Activated CD8-positive, alpha-beta T cell treated with anti-CD3 and anti-CD28 coated beads for 36 hours (primary cell): ENCODE data around the gene SFPQ. TPM values are rescaled to one million over a fixed set of nuclear protein-coding genes. Genes with fewer than 3 reads are reported as not detected.

Source experiments
- ATAC-seq: fragments of 200-7000 bp; cut with Tn5 transposase; one replicate; pipeline ENCODE4 v1.10.0; 2021; ENCODE audit warnings: mild to moderate bottlenecking, moderate library complexity
- CTCF ChIA-PET: fragments of 350-600 bp; sonication (Branson Sonifier 250); formaldehyde crosslinking; loops from one replicate; lab custom pipeline; 2021; ENCODE audit warnings: antibody characterized with exemption; lab: Charles Lee
- POLR2A ChIA-PET: fragments of 350-600 bp; sonication (Branson Sonifier 250); formaldehyde crosslinking; loops from one replicate; lab custom pipeline; 2021; ENCODE audit warnings: antibody characterized with exemption; lab: Charles Lee
- DNase-seq: peaks from one replicate; pipeline ENCODE4 v3.0.0-alpha.2; 2020
- H3K27ac Mint-ChIP-seq: one replicate; pipeline ENCODE4 v1.8.0; 2021; ENCODE audit warnings: mild to moderate bottlenecking, mixed read lengths
- H3K27me3 Mint-ChIP-seq: one replicate; pipeline ENCODE4 v1.8.0; 2021; ENCODE audit warnings: mixed read lengths
- H3K36me3 Mint-ChIP-seq: one replicate; pipeline ENCODE4 v1.8.0; 2021; ENCODE audit warnings: low read depth, mixed read lengths
- H3K4me1 Mint-ChIP-seq: one replicate; pipeline ENCODE4 v1.8.0; 2021; ENCODE audit warnings: low read depth, mixed read lengths
- H3K4me3 Mint-ChIP-seq: one replicate; pipeline ENCODE4 v1.8.0; 2021; ENCODE audit warnings: mild to moderate bottlenecking, moderate library complexity, mixed read lengths
- H3K9me3 Mint-ChIP-seq: one replicate; pipeline ENCODE4 v1.8.0; 2021; ENCODE audit warnings: mixed read lengths
- intact Hi-C: fragments of 100-400 bp; cut with micrococcal nuclease; formaldehyde crosslinking; loops from one replicate; pipeline ENCODE4 v1.10.0; 2022
- total RNA-seq, 2 experiments: library from RNA; stranded (reverse); gene quantifications; one replicate each; pipeline ENCODE4 v1.2.3, GENCODE V29; 2021
- TF ChIP-seq, protein P1 (sequence below): fragments of 200-600 bp; IDR thresholded peaks from one replicate; pipeline ENCODE4 v1.8.0; 2022; ENCODE audit warnings: antibody characterized with exemption, mild to moderate bottlenecking

SFPQ gene
- total RNA-seq, 2 experiments from 2014 or later = 295 to 297 TPM

DNA sequence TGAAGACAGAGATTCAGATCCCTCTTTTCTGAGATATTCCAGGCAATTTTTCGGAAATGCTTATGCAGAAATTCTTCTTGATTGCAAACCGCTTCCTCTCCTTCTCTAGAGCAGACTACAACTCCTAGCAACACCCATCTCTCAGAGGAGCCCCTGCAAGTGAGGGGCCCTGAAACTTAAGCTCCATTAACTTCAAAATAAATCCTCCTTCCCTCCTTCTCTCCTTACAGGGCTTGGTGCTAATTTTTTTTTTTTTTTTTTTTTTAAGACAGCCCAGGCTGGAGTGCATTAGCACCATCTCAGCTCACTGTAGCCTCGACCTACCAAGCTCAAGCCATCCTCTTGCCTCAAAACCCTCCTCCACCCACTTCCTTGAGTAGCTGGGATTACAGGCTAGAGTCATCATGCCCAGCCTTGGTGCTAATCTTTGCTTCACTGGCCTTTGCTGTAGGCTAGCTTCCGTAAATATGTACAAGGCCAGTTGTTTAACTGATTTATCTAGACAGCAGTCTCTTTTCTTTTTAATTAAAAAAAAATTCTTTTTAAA lies 30.2 kb upstream of the SFPQ start:
- no peaks in the 10 kb centered on the region for H3K9me3 Mint-ChIP-seq
- no peak overlapping the region for H3K27ac Mint-ChIP-seq
- ChIA-PET CTCF (interaction anchor here (0.9 to 1.3 kb wide), 4 partner anchors 13 to 228 kb away, joined by 3 read pairs; no protein-coding TSS in a partner anchor), POLR2A (no interaction called here)
- TF ChIP-seq, protein P1, sequence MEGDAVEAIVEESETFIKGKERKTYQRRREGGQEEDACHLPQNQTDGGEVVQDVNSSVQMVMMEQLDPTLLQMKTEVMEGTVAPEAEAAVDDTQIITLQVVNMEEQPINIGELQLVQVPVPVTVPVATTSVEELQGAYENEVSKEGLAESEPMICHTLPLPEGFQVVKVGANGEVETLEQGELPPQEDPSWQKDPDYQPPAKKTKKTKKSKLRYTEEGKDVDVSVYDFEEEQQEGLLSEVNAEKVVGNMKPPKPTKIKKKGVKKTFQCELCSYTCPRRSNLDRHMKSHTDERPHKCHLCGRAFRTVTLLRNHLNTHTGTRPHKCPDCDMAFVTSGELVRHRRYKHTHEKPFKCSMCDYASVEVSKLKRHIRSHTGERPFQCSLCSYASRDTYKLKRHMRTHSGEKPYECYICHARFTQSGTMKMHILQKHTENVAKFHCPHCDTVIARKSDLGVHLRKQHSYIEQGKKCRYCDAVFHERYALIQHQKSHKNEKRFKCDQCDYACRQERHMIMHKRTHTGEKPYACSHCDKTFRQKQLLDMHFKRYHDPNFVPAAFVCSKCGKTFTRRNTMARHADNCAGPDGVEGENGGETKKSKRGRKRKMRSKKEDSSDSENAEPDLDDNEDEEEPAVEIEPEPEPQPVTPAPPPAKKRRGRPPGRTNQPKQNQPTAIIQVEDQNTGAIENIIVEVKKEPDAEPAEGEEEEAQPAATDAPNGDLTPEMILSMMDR = no peak
- intact Hi-C loops = no loop called here
- peaks cover 5% of the 10 kb centered on the region for H3K27me3 Mint-ChIP-seq
- H3K4me1 Mint-ChIP-seq = no peaks in the 10 kb centered on the region
- no peaks in the 10 kb centered on the region for H3K36me3 Mint-ChIP-seq
- H3K4me3 Mint-ChIP-seq = no peak overlapping the region
- DNase-seq (no peak), ATAC-seq (no peak)

DNA sequence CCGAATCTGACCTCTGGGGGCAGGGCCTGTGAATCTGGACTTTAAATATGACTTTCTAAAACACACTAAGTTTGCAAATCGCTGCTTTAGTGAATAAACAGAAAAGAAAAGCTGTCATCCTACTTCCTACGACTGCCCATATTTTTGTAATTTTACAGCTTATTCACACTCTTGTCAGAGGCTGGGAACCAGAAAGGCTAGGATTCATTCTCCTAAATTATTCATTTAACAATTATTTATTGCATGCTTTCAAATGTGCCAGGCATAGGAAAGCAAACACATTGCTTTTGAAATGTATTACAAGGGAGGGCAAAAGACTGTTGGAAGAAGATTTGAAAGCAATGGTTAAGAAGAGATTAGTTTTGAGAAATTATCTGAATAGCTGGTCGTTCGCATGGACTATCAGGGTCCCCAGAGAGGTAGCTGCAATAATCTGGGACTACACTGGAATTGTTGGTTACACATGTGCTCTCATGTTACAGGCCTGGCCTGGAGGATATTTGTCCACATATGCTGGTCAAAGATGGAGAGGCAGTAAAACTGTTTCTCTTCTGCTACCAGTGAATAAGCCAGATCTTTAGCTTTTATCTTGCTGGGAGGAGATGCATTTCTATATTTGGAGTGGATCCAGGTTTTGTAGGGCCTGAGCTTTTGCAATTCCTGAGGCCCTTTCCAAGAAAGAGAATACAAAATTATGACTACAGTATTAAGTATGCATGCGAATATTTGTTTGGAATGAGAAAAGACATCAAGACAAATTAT lies 29.6 kb upstream of the SFPQ start:
- Mint-ChIP-seq H3K9me3 (no peaks in the 10 kb centered on the region), H3K36me3 (no peaks in the 10 kb centered on the region), H3K4me1 (no peaks in the 10 kb centered on the region), H3K27me3 (peaks cover 5% of the 10 kb centered on the region), H3K4me3 (no peak overlapping the region), H3K27ac (no peak overlapping the region)
- no peak for DNase-seq
- no peak for ATAC-seq
- ChIA-PET POLR2A (no interaction called here), CTCF (interaction anchor here (0.7 to 1.4 kb wide), 5 partner anchors 11 to 228 kb away, joined by 3 to 5 read pairs (median 3); no protein-coding TSS in a partner anchor)
- intact Hi-C loops = no loop called here
- TF ChIP-seq, protein P1 = no peak

DNA sequence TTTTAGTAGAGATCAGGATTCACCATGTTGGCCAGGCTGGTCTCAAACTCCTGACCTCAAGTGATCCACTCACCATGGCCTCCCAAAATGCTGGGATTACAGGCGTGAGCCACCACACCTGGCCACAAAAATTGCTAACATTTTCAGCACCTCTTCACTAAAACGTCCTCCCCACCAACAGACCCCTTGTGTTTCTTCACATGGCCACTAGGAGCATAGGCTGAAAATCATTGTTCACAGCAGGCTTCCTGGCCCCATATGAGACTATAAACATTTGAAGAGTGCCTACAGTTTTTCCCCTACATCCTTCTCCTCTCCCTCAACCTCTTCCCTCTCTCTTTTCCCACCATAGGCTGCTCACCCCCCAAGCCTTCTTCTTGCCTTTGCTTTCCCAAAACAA lies 28.0 kb upstream of the SFPQ start:
- Mint-ChIP-seq H3K27me3 (no peaks in the 10 kb centered on the region), H3K36me3 (no peaks in the 10 kb centered on the region), H3K27ac (no peak overlapping the region), H3K4me3 (no peak overlapping the region), H3K9me3 (no peaks in the 10 kb centered on the region), H3K4me1 (no peaks in the 10 kb centered on the region)
- DNase-seq (peak; percentile 16), ATAC-seq (peak; percentile 77)
- TF ChIP-seq, protein P1 = peak; percentile 60
- ChIA-PET POLR2A (no interaction called here), CTCF (interaction anchor here (1.2 kb wide), 1 partner anchor 128 kb away, joined by 3 read pairs; no protein-coding TSS in a partner anchor)
- intact Hi-C loops = no loop called here

DNA sequence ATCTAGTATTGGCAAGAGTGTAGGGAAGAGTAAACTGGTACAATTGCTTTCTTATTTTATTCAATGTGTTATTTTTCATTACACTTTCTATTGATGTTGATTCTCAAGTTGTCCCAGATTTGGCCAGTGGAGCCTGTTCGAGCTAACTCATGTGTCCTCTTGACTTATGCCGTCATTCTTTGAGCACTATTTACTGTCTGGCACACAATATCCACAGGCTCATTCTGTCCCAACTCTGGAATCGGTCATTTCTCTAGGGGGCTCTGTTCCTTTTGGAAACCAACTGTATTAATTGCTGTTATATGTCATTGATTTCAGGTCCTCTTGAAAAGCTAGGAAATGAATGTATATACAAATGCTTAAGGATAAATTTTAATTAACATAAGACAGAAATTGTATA lies 22.4 kb upstream of the SFPQ start:
- H3K9me3 Mint-ChIP-seq = no peaks in the 10 kb centered on the region
- peaks cover 3% of the 10 kb centered on the region for H3K27me3 Mint-ChIP-seq
- ATAC-seq = no peak
- CTCF ChIA-PET = no interaction called here
- intact Hi-C loops = no loop called here
- H3K4me3 Mint-ChIP-seq = no peak overlapping the region
- TF ChIP-seq, protein P1 = no peak
- no peak for DNase-seq
- H3K27ac Mint-ChIP-seq = no peak overlapping the region
- H3K36me3 Mint-ChIP-seq = no peaks in the 10 kb centered on the region
- H3K4me1 Mint-ChIP-seq = peaks cover 7% of the 10 kb centered on the region
- POLR2A ChIA-PET = no interaction called here

DNA sequence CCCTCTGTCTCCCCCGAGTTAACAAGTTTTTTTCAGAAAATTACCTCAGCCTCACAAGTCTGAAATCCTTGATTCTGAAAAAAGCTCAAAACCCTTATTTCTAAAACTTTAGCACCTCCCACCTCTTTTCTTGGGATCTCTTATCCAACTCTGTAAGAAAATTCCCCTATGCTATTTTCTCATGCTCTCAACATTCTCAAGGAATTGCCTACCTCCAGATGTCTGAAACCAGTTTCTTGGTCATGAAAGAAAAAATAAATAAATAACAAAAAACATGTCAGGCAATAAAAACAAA lies 18.1 kb upstream of the SFPQ start:
- Mint-ChIP-seq H3K4me3 (no peak overlapping the region), H3K36me3 (no peaks in the 10 kb centered on the region), H3K4me1 (peaks cover 7% of the 10 kb centered on the region), H3K27ac (no peak overlapping the region), H3K27me3 (peaks cover 3% of the 10 kb centered on the region), H3K9me3 (no peaks in the 10 kb centered on the region)
- ATAC-seq (no peak), DNase-seq (no peak)
- POLR2A ChIA-PET = no interaction called here
- CTCF ChIA-PET = interaction anchor here (1.5 to 1.9 kb wide), 2 partner anchors 9 to 12 kb away, joined by 3 to 9 read pairs; no protein-coding TSS in a partner anchor
- intact Hi-C loops = no loop called here
- TF ChIP-seq, protein P1 = no peak
